ENCODE results near the gene PKP2. TPM values are rescaled to one million over a fixed set of nuclear protein-coding genes. Genes with fewer than 3 reads are reported as not detected.

The PKP2 gene
- total and polyA plus RNA-seq, 9 of the 15 experiments (the other 6 are each of a cell fraction or from before 2014, with no cell fraction given): 1.6 to 4.2 (median 2.8) TPM

GRCh38 chr12:32794281-32794680 lies 102.3 kb downstream of the PKP2 start:
- no peak for TF ChIP-seq TAF9B (IDR thresholded peaks at IDR 0.05; ENCODE audit: partially characterized antibody)
- TF ChIP-seq THRAP3 (IDR thresholded peaks at IDR 0.05; ENCODE audit: borderline replicate concordance): no peak
- no peak for TF ChIP-seq ZNF184 (CRISPR knock-in tag; IDR thresholded peaks at IDR 0.05)
- TF ChIP-seq ZNF277 (CRISPR knock-in tag; IDR thresholded peaks at IDR 0.05; ENCODE audit: borderline replicate concordance): no peak
- no peak for TF ChIP-seq NR3C1 (CRISPR knock-in tag; IDR thresholded peaks at IDR 0.05)
- TF ChIP-seq TAF7 (tag; IDR thresholded peaks at IDR 0.05): no peak
- no peak for TF ChIP-seq PTBP1 (IDR thresholded peaks at IDR 0.05; ENCODE audit: low read depth, low read length)
- no peak for TF ChIP-seq POLR3A (IDR thresholded peaks at IDR 0.05; ENCODE audit: borderline replicate concordance, extremely low read depth, insufficient read depth, insufficient read length)
- no peak for TF ChIP-seq POLR2B (IDR thresholded peaks at IDR 0.05; ENCODE audit: low read depth, partially characterized antibody)
- 0 out of 5 replicates have a peak, but pooled peaks cover 0 to 5% of the 10 kb centered on the region in 2 experiments for H3K27me3 ChIP-seq (ENCODE audit: control insufficient read depth in 2 of 2, insufficient read depth in 2 of 2, low read length in 2 of 2)
- no peaks in the 10 kb centered on the region for H3K79me2 ChIP-seq (ENCODE audit: control insufficient read depth, insufficient read depth, low read length)
- BruUV-seq (replicated peaks): no TSS peak
- no peaks in the 10 kb centered on the region for H3K4me1 ChIP-seq (replicated peaks in 1 of 2; ENCODE audit: control insufficient read depth in 2 of 2, insufficient read depth in 2 of 2, low read length in 2 of 2)
- H4K20me1 ChIP-seq (replicated peaks; ENCODE audit: control insufficient read depth, insufficient read depth, low read length): no peaks in the 10 kb centered on the region
- no peak for ATAC-seq
- ChIA-PET POLR2A (no interaction called here), CTCF (ENCODE audit: low intra/inter-chr PET ratio) (no interaction called here)
- in situ Hi-C loops (cut with MboI): no loop called here
- WGBS (ENCODE audit: insufficient coverage, low coverage, missing lambda C conversion rate): 17% methylated on average over 4 of the region's 4 CpGs
- no peaks in the 10 kb centered on the region for H3K9me1 ChIP-seq (ENCODE audit: control insufficient read depth, insufficient read depth, low read length)
- H3K9me3 ChIP-seq (replicated peaks; ENCODE audit: control insufficient read depth, insufficient read depth, low read depth, low read length): no peaks in the 10 kb centered on the region
- FAIRE-seq: no peak
- no peak overlapping the region for H3K4me2 ChIP-seq (ENCODE audit: insufficient read depth, low read length)
- no peak overlapping the region for H3K27ac ChIP-seq (ENCODE audit: extremely low read depth, low read depth, low read length)
- intact Hi-C loops (cut with micrococcal nuclease): no loop called here
- no peak overlapping the region for H3K9ac ChIP-seq (ENCODE audit: insufficient read depth in 1 of 2, low read depth in 2 of 2, low read length in 2 of 2)
- no peak overlapping the region for H3K4me3 ChIP-seq
- H2AFZ ChIP-seq (ENCODE audit: low read depth, low read length): no peak overlapping the region
- DNase-seq (ENCODE audit: extremely low read depth in 1 of 4, low spot score in 3 of 4): no peak
- H3K36me3 ChIP-seq (ENCODE audit: control insufficient read depth, insufficient read depth, low read length): no peaks in the 10 kb centered on the region
